Mucosa of descending colon (tissue), 3 donors: ENCODE data around the gene GABRR3. TPM values are rescaled to one million over a fixed set of nuclear protein-coding genes. Genes with fewer than 3 reads are reported as not detected.

Experiments used
- ATAC-seq: fragments of 200-7000 bp; cut with Tn5 transposase; one replicate; pipeline ENCODE4 v1.9.1; 2020; ENCODE audit warnings: mild to moderate bottlenecking, moderate library complexity
- DNase-seq, 3 donors: peaks; one replicate each; pipeline ENCODE4 v3.0.0-alpha.2; 2020
- H3K36me3 ChIP-seq: fragments of 200-600 bp; one replicate; pipeline ENCODE4 v1.8.0; 2021; ENCODE audit warnings: low read depth, mild to moderate bottlenecking
- H3K4me1 ChIP-seq: fragments of 200-600 bp; one replicate; pipeline ENCODE4 v1.8.0; 2021; ENCODE audit warnings: low read depth, mild to moderate bottlenecking
- H3K4me3 ChIP-seq: fragments of 200-600 bp; one replicate; pipeline ENCODE4 v1.8.0; 2021; ENCODE audit warnings: mild to moderate bottlenecking
- H3K9me3 ChIP-seq: fragments of 200-600 bp; one replicate; pipeline ENCODE4 v1.8.0; 2021; ENCODE audit warnings: mild to moderate bottlenecking
- CTCF ChIP-seq: fragments of 200-600 bp; IDR thresholded peaks from one replicate; pipeline ENCODE4 v1.8.0; 2022; ENCODE audit warnings: antibody characterized with exemption, mild to moderate bottlenecking
- intact Hi-C, 2 donors: fragments of 100-400 bp; cut with DNase I in 1 of 2; cut with micrococcal nuclease in 1 of 2; formaldehyde crosslinking; loops; one replicate each; pipeline versions ENCODE4 v1.11.0 to v1.11.1; 2022; cut with DNase I, micrococcal nuclease
- total RNA-seq, 3 donors: library from RNA; stranded (reverse); fragmentation: NEBNext Ultra II Directional in 2 of 3; extraction: Animal tissue kit (Norgen Biotek cat#: 25700) in 2 of 3; gene quantifications; one replicate each; pipeline versions ENCODE4 v1.2.1 to v1.2.4, GENCODE V29; 2021 to 2023
- donor health status: DM: no; HTN: no; CAD: no; lungs with moderate emphysema.
- donor health status: DM: no; HTN: no; CAD: no.
- donor health status: DM: no; HTN: yes; CAD: no.

The GABRR3 gene
- total RNA-seq, 3 donors from 2014 or later, result not detected

DNA sequence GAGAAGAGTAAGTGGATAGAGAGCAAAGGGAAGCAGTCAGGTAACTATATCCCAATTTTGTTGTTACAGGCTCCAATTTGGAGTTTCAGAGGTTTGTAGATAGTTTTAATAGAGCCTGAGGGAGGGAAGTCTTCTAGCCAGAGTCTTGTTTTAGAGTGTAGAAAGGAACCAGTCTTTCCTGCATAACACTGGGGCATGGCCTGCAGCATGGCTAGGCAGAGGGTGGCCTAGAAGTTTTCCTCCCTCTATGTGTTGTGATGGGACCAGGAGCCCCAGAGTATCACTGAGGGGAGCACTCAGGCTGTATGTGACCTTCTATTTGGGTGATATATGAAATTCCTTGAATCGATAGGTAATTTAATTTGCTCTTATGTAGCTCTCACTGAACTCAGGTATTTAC is 22.5 kb upstream of the GABRR3 start:
- Histone ChIP-seq H3K9me3 (no peaks in the 10 kb centered on the region), H3K4me1 (no peaks in the 10 kb centered on the region), H3K36me3 (no peaks in the 10 kb centered on the region), H3K4me3 (no peak overlapping the region)
- DNase-seq (no peak), ATAC-seq (no peak)
- no peak for TF ChIP-seq CTCF
- intact Hi-C loops, result no loop called here

GRCh38 chr3:98056035-98056434 is 20.9 kb upstream of the GABRR3 start:
- DNase-seq (no peak), ATAC-seq (no peak)
- H3K4me1 ChIP-seq, result no peaks in the 10 kb centered on the region
- H3K4me3 ChIP-seq, result no peak overlapping the region
- no peaks in the 10 kb centered on the region for H3K9me3 ChIP-seq
- no peaks in the 10 kb centered on the region for H3K36me3 ChIP-seq
- intact Hi-C loops, result no loop called here
- TF ChIP-seq CTCF, result no peak

DNA sequence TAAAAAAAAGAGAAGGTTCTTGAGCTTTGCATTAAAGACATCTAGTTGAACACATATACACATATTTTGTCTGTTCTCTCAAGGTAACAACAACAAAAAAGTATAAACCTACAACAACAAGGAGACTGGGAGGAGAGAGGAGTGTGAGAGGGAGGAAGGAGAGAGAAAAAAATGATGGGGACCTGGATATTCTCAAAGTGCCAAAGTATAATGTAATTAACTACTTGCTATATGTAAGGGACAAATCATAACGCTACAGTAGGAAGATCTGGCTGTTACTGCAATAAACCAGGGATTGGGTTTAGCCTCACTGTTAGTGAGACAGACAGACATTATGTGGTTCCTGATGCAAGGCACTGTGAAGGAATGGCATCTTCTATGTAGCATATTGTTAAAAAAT is 14.2 kb upstream of the GABRR3 start:
- intact Hi-C loops, result no loop called here
- Histone ChIP-seq H3K4me3 (no peak overlapping the region), H3K9me3 (no peaks in the 10 kb centered on the region), H3K36me3 (no peaks in the 10 kb centered on the region), H3K4me1 (no peaks in the 10 kb centered on the region)
- TF ChIP-seq CTCF, result no peak
- DNase-seq (no peak), ATAC-seq (no peak)

DNA sequence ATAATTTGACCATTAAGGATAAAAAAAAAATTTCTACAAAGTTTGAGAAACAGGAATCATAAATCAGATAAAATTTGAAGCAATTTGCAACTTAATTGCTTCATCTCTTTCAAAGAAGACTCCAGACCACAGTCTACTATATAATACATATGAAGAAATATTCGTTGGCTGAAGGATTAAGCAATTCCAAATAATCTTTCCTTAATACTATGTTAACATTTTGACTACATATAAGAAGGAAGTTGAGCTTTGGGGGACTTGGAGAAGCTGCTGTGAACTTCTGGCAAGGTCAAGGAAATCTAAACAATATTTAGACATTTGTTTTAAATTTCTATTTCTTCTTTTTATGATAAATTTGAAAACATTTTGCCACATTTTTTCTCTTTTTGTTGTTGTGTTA is 13.5 kb upstream of the GABRR3 start:
- Histone ChIP-seq H3K36me3 (no peaks in the 10 kb centered on the region), H3K9me3 (no peaks in the 10 kb centered on the region), H3K4me1 (no peaks in the 10 kb centered on the region), H3K4me3 (no peak overlapping the region)
- DNase-seq (no peak), ATAC-seq (no peak)
- intact Hi-C loops, result no loop called here
- TF ChIP-seq CTCF, result no peak

DNA sequence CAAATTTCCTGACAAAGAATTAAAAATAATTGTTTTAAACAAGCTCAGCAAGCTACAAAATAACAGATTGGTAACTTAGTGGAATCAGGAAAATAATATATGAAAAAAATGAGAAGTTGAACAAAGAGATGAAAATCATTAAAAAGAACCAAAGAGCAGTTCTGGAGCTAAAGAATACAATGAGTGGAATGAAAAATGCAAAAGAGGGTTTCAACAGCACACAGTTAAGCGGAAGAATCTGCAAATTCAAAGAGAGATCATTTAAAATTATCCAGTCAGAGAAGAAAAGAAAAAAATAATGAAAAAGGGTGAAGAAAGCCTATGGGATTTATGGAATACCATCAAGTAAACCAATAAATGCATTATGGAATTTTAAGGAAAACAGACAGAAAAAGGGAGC is 6.2 kb upstream of the GABRR3 start:
- intact Hi-C loops, result loop anchor here in 1 of 2 donors (5.0 kb wide), 1 partner anchor 291 kb away; no protein-coding TSS in a partner anchor
- ATAC-seq, result no peak
- H3K9me3 ChIP-seq, result no peaks in the 10 kb centered on the region

More for the DNA sequence above, 6.2 kb upstream of the GABRR3 start:
- TF ChIP-seq CTCF, result no peak
- no peak overlapping the region for H3K4me3 ChIP-seq
- H3K4me1 ChIP-seq, result no peaks in the 10 kb centered on the region
- DNase-seq, result no peak
- no peaks in the 10 kb centered on the region for H3K36me3 ChIP-seq
